Tibial nerve (tissue), 4 donors: ENCODE data around the gene CEP78. TPM values are rescaled to one million over a fixed set of nuclear protein-coding genes. Genes with fewer than 3 reads are reported as not detected.

Experiments
- DNase-seq, 2 donors: peaks; one replicate each; pipeline ENCODE4 v3.0.0-alpha.2; 2019; ENCODE audit warnings: low spot score in 2 of 2
- H3K27ac ChIP-seq, 4 donors: fragments of 200-600 bp; sonication (generic) in 3 of 4; one replicate each; pipeline ENCODE4 v1.5.1; 2017 to 2019; ENCODE audit warnings: mild to moderate bottlenecking in 1 of 4
- H3K27me3 ChIP-seq, 2 donors: fragments of 200-600 bp; sonication (generic) in 1 of 2; one replicate each; pipeline versions ENCODE4 v1.5.1 to v1.6.0; 2017 to 2019
- H3K36me3 ChIP-seq, 3 donors: fragments of 200-600 bp; sonication (generic); one replicate each; pipeline ENCODE4 v1.5.1; 2018 to 2019
- H3K4me1 ChIP-seq, 4 donors: fragments of 200-600 bp; sonication (generic) in 3 of 4; one replicate each; pipeline ENCODE4 v1.5.1; 2017 to 2019
- H3K4me3 ChIP-seq, 4 donors: fragments of 200-600 bp; sonication (generic) in 3 of 4; one replicate each; pipeline ENCODE4 v1.5.1; 2017 to 2019; ENCODE audit warnings: mild to moderate bottlenecking in 1 of 4, moderate library complexity in 1 of 4
- H3K9me3 ChIP-seq, 4 donors: fragments of 200-600 bp; sonication (generic) in 3 of 4; one replicate each; pipeline ENCODE4 v1.5.1; 2017 to 2019
- EP300 ChIP-seq, 2 donors: sonication (generic); formaldehyde crosslinking; IDR thresholded peaks; one replicate each; pipeline ENCODE4 v1.6.1; 2017; ENCODE audit warnings: antibody characterized with exemption in 2 of 2, mild to moderate bottlenecking in 1 of 2
- POLR2A ChIP-seq, 2 donors: fragments of 450-650 bp; IDR thresholded peaks; one replicate each; pipeline ENCODE4 v1.6.1; 2017; ENCODE audit warnings: antibody characterized with exemption in 2 of 2, mild to moderate bottlenecking in 2 of 2, moderate library complexity in 2 of 2
- WGBS, 2 donors: methylation state at CpG; one replicate each; pipeline ENCODE4 v1.1.5; 2018; 5-methylcytosine and 5-hydroxymethylcytosine counted together
- total RNA-seq, 4 donors: library from RNA; depleted of rRNA; stranded (reverse); fragments of >200 nt; gene quantifications; one replicate each; pipeline ENCODE4 v1.1.0, GENCODE V29; 2016
- TF ChIP-seq, protein P1 (sequence below), 5 experiments: fragments of 200-600 bp in 3 of 5; fragments of 450-650 bp in 2 of 5; sonication (generic) in 3 of 5; IDR thresholded peaks; one replicate each; pipeline ENCODE4 v1.5.1; 2016 to 2019; ENCODE audit warnings: antibody characterized with exemption in 5 of 5, mild to moderate bottlenecking in 3 of 5, moderate library complexity in 2 of 5

The CEP78 gene
- total RNA-seq, 4 donors from 2014 or later: 8.8 to 21.3 (median 13.3) TPM

DNA sequence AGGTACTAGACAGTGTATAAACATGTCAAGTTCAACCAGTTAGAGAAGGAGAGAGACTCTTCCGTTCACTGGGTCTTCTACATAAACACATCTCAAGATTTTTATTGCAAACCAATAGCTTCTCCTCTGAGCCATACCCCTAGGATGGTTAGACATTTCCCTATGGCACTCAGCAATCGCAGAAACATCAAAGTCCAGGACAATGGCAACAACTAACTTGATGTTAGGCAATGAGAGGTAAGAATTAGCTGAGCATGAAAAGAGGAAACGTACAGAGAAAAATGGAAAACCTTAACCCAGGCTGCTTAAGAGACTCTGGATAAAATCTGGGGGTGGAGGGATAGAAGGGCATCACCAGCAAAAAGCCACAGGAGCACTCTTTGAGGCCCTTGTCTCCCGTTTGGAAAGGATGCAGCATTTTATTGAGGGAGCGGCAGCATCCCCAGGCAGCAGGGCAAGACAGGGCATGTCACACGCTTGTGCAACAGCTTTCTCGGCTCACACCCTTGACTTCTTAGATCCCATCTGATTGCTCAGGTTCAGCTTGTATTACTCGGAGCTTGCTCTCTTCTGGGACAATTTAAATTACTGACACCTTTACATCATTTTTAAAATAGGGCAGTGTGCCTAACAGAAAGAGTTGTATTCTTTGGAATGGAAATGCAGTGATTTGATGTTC is 52.5 kb downstream of the CEP78 start:
- Histone ChIP-seq H3K36me3 (no peaks in the 10 kb centered on the region), H3K27me3 (no peaks in the 10 kb centered on the region), H3K4me3 (no peak overlapping the region), H3K9me3 (no peaks in the 10 kb centered on the region), H3K27ac (no peak overlapping the region), H3K4me1 (no peaks in the 10 kb centered on the region)
- 78 to 81% methylated on average over 8 of the region's 8 CpGs for WGBS, 2 donors
- TF ChIP-seq POLR2A (IDR thresholded peaks at IDR 0.05) (no peak), EP300 (IDR thresholded peaks at IDR 0.05) (no peak)
- TF ChIP-seq, protein P1, sequence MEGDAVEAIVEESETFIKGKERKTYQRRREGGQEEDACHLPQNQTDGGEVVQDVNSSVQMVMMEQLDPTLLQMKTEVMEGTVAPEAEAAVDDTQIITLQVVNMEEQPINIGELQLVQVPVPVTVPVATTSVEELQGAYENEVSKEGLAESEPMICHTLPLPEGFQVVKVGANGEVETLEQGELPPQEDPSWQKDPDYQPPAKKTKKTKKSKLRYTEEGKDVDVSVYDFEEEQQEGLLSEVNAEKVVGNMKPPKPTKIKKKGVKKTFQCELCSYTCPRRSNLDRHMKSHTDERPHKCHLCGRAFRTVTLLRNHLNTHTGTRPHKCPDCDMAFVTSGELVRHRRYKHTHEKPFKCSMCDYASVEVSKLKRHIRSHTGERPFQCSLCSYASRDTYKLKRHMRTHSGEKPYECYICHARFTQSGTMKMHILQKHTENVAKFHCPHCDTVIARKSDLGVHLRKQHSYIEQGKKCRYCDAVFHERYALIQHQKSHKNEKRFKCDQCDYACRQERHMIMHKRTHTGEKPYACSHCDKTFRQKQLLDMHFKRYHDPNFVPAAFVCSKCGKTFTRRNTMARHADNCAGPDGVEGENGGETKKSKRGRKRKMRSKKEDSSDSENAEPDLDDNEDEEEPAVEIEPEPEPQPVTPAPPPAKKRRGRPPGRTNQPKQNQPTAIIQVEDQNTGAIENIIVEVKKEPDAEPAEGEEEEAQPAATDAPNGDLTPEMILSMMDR (IDR thresholded peaks at IDR 0.05): no peak
- no peak for DNase-seq

DNA sequence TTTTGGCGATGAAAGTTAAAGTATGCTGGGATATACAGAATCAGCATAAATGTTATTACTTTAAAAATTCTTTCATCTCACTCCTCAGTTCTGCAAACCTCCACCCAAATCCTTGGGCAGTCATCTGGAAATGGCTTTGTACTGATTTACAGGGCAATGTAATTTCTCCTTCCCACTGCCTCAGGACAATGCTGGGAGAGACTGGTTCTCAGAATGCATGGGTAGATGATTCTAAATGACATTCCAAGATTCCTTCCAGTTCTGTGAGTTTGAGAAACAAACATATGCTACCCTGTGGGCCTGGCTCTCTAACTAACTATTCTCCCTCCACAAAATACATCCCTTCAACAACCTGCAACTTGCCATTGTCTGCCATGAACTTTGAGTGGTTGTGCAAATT is 53.6 kb downstream of the CEP78 start:
- TF ChIP-seq POLR2A (IDR thresholded peaks at IDR 0.05): no peak
- TF ChIP-seq, protein P1 (IDR thresholded peaks at IDR 0.05): no peak
- TF ChIP-seq EP300 (IDR thresholded peaks at IDR 0.05): no peak
- Histone ChIP-seq H3K27ac (no peak overlapping the region), H3K36me3 (no peaks in the 10 kb centered on the region), H3K4me3 (no peak overlapping the region), H3K9me3 (no peaks in the 10 kb centered on the region), H3K4me1 (no peaks in the 10 kb centered on the region), H3K27me3 (no peaks in the 10 kb centered on the region)
- WGBS, 2 donors: 96 to 100% methylated on average over 1 of the region's 1 CpG
- no peak for DNase-seq

DNA sequence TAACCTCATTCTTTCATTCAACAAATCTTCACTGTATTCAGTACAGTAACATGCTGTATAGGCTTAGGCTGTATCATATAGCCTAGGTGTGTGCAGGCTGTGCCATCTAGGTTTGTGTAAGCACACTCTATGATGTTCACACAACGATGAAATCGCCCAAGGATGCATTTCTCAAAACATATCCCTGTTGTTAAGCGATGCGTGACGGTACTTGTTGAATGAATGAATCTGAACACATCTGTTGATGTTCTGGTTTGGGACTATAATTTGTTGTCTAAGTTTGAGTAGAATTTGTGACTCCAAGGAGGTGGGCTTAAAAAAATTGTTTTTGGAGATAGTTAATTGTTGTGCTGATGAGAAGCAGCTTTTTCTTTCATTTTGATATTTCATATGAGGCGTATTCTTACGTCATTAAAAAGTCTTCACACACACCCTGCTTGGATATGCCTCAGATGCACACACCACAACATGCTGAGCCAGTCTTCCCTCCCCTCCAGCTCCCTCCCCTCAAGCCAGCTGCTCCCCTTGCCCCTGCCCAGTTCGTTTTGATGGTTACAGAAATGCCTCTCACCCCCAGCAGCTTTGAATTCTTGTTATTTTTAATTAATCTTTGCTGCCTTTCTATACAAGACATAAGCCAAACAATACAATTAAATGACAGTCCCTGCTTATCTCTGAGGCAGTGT is 55.5 kb downstream of the CEP78 start:
- Histone ChIP-seq H3K9me3 (no peaks in the 10 kb centered on the region), H3K27me3 (no peaks in the 10 kb centered on the region), H3K36me3 (no peaks in the 10 kb centered on the region), H3K27ac (no peak overlapping the region), H3K4me3 (no peak overlapping the region), H3K4me1 (peaks cover 0 to 9% (median 0%) of the 10 kb centered on the region in 4 donors)
- DNase-seq: no peak
- WGBS, 2 donors: 85 to 87% methylated on average over 8 of the region's 8 CpGs
- TF ChIP-seq, protein P1 (IDR thresholded peaks at IDR 0.05): no peak
- TF ChIP-seq EP300 (IDR thresholded peaks at IDR 0.05) (no peak), POLR2A (IDR thresholded peaks at IDR 0.05) (no peak)

DNA sequence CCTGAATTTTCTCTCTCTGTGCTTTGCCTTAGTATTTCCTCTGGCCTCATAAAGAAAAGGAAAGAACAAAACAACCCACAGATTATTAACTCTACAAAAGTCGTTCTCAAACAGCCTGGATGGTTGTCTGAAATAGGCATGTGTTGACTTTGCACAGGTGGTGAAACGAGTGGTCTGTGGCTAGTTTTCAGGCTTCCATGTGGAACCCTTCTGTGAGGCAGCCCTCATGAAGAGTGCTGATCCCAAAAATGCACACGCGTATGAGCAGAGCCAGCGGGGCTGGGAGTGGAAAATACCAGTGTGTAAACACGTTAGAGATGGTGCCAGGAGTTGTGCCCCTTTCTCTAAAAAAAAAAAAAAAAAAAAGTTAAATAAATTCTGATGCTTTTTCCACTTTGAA is 56.2 kb downstream of the CEP78 start:
- H3K4me1 ChIP-seq: peaks cover 0 to 15% (median 0%) of the 10 kb centered on the region in 4 donors
- H3K27me3 ChIP-seq: no peaks in the 10 kb centered on the region
- no peak for DNase-seq
- H3K36me3 ChIP-seq: no peaks in the 10 kb centered on the region
- H3K27ac ChIP-seq: no peak overlapping the region
- H3K4me3 ChIP-seq: no peak overlapping the region
- no peaks in the 10 kb centered on the region for H3K9me3 ChIP-seq
- TF ChIP-seq EP300 (IDR thresholded peaks at IDR 0.05): no peak
- TF ChIP-seq, protein P1 (IDR thresholded peaks at IDR 0.05): no peak
- no peak for TF ChIP-seq POLR2A (IDR thresholded peaks at IDR 0.05)
- 44 to 46% methylated on average over 6 of the region's 6 CpGs for WGBS, 2 donors
